Upper lobe of left lung (tissue), 4 donors: Measurements from ENCODE around the gene TEX35.

Experiments used
- CTCF ChIP-seq, 6 experiments: fragments of 450-650 bp in 4 of 6; fragments of 200-600 bp in 2 of 6; sonication (generic) in 2 of 6; IDR thresholded peaks; one replicate each; pipeline ENCODE4 v1.5.1; 2016 to 2019; ENCODE audit warnings: antibody characterized with exemption in 6 of 6
- EP300 ChIP-seq, 4 donors: sonication (generic); formaldehyde crosslinking; IDR thresholded peaks; one replicate each; pipeline ENCODE4 v1.5.1; 2017; ENCODE audit warnings: antibody characterized with exemption in 4 of 4, control low read depth in 2 of 4
- POLR2A ChIP-seq, 4 donors: fragments of 450-650 bp; IDR thresholded peaks; one replicate each; pipeline ENCODE4 v1.5.1; 2016 to 2017; ENCODE audit warnings: antibody characterized with exemption in 4 of 4, mild to moderate bottlenecking in 2 of 4
- POLR2AphosphoS5 ChIP-seq, 2 donors: sonication (generic); formaldehyde crosslinking; IDR thresholded peaks; one replicate each; pipeline ENCODE4 v1.5.1; 2017; ENCODE audit warnings: antibody characterized with exemption in 2 of 2

DNA sequence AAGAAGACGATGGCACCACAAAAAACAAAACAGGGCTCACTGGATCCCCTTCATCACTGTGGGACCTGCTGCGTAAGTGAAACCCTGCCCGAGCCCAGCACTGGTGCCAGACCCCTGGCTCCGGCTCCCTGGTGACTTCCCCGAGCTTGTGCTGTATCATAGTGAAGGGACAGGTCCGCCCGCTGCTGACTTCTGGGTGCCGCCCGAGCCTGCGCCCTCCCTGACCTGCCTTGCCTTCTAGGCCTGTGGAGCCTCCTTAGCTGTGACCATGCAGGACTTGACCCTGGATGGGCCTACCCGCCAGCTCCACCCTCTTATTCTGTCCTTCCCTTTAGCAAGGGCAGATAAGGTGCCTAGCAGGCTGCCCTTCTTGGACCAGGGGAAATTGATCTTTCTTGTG is 7.9 kb downstream of the TEX35 start:
- TF ChIP-seq CTCF (IDR thresholded peaks at IDR 0.05) (no peak), POLR2A (IDR thresholded peaks at IDR 0.05) (no peak), POLR2AphosphoS5 (IDR thresholded peaks at IDR 0.05) (no peak), EP300 (IDR thresholded peaks at IDR 0.05) (no peak)
